GM21717 (cell line): ENCODE data around the gene PPIL3.

Experiments
- ATAC-seq: cut with Tn5 transposase; IDR thresholded peaks from one replicate; pipeline ENCODE4 v1.9.1; 2021; ENCODE audit warnings: mild to moderate bottlenecking, moderate library complexity; ENCODE audit not compliant: unreplicated experiment

Gene PPIL3

GRCh38 chr2:200861617-200862155 is 27.2 kb downstream of the PPIL3 start:
- ATAC-seq, result no peak

DNA sequence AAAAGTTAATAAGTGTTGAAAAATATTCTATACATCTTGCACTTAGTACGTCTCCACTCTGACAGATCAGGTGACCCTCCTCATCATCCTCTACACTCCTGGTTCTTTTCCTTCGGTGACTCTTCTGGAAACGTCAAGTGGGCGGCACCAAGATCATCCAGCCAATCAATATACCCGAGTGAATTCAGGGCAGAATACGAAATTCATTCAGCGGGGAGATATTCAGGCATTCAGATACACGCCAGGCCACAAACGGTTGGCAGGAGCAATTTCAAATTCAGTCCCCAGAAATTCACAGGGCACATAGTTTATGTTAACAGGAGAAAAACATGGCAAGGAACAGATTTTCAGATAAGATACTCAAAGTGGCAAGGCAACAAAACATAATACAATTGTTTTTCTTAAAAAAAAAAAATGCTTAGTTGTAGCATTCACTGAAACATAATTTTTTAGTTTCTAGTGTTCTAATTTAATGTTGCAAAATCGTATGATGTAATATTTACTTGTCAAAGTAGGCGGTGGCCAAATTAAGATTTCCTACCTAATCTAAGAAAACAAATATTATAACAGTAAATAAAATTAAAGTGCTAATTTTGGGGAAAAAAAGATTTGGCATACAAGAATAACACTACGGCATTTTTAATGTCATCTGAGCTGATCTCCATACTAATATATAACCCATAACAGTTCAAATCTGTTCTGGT is 28.6 kb downstream of the PPIL3 start:
- no peak for ATAC-seq

DNA sequence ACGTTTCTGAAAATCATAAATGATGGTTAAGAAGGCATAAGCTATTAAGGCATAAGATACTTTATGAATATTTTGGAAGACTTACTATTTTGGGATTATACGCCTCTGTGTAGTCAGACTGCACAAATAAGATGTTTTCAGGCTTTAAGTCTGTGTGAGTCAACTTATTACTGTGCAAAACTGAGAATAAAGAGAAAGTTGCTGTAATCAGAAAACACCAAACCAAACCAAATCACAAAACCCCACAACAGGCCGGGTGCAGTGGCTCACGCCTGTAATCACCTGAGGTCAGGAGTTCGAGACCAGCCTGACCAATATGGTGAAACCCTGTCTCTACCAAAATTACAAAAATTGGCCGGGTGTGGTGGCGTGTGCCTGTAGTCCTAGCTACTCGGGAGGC is 32.1 kb downstream of the PPIL3 start:
- ATAC-seq, result no peak

- no peak for ATAC-seq
Observed at GRCh38 chr2:200852605-200853004, 36.3 kb downstream of the PPIL3 start.

- ATAC-seq, result no peak
Observed at GRCh38 chr2:200851398-200852248, 37.3 kb downstream of the PPIL3 start.

DNA sequence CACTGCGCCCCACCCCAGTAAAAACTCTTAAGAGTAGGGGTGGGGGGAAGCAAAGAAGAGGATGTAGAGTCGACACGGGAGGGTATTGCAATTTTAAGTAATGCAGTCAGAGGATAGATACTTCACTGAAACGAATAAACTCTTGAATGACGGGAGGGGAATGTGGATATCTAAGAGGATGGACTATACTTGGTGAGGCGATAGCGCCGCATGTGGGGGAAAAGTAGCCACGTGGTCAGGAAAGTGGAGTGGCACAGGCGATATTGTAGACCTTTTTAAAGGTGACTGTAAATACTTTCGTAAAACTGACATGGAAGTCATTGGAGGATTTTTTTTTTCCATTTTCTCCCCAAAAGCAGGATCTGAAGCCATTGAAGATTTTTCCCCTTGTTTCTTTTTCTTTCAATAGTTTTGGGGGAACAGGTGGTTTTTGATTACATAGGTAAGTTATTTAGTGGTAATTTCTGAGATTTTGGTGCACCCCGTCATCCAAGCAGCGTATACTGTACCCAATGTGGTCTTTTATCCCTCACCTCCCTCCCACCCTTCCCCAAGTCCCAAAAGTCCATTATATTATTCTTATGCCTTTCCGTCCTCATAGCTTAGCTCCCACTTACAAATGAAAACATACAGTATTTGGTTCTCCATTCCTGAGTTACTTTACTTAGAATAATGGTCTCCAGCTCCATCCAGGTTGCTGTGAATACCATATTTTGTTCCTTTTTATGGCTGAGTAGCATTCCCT is 38.2 kb downstream of the PPIL3 start:
- ATAC-seq, result no peak

DNA sequence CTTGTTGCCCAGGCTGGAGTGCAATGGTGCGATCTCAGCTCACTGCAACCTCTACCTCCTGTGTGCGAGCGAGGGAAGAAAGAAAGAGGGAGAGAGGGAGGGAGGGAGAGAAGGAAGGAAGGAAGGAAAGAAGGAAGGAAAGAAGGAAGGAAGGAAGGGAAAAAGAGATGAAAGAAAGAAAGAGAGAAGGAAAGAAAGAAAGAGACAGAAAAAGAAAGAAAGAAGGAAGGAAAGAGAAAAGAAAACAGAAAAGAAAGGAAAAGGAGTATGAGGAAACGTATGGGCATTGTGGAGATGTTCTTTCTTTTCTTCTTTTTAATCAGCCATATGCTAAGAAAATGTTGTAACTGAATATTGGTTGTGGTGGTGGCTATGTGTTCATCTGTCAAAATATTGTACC is 40.9 kb downstream of the PPIL3 start:
- no peak for ATAC-seq

- no peak for ATAC-seq
Observed at GRCh38 chr2:200847269-200847668, 41.6 kb downstream of the PPIL3 start.

GRCh38 chr2:200845669-200846325 is 43.1 kb downstream of the PPIL3 start:
- no peak for ATAC-seq

GRCh38 chr2:200845194-200845593 is 43.7 kb downstream of the PPIL3 start:
- no peak for ATAC-seq

DNA sequence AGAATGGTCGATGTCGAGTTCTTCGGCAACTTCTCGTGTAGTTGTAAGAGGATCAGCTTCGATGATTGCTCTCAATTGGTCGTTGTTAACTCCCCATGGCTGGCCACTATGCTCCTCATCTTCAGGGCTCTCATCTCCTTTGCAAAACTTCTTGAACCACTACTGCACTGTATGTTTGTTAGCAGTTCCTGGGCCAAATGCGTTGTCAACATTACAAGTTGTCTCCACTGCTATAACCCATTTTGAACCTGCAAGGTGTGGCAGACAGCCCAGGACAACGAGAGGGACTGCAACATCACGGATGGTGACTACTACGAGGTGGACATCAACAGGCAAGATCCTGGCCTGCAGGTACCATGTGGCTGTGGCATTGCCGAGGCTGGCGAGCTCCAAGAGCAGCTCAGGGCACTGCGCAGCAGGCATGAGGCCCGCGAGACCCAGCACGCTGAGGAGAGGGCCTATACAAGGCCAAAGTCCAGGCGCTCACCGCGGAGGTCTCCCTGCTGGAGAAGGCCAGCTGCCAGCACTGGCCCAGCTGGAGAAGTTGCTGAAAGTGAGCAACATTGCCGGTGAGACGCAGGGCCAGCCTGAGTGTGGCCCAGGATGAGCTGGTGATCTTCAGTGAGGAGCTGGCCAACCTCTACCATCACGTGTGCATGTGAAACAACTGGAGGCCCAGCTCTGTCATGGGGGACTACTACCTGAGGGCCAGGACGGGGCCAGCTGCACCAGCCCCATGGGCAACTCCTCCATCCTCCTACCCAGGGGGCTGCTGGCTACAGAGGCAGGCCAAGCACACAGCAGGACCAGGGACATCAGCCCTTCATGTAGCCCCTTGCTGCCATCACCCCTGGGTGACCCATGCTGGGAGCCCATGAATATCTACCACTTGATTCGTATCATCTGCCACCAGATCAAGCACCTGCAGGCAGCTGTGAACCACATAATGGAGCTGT is 44.6 kb downstream of the PPIL3 start:
- no peak for ATAC-seq

- ATAC-seq, result no peak
Observed at GRCh38 chr2:200839513-200839912, 49.4 kb downstream of the PPIL3 start.

- ATAC-seq, result no peak
Observed at GRCh38 chr2:200834701-200835100, 54.2 kb downstream of the PPIL3 start.

DNA sequence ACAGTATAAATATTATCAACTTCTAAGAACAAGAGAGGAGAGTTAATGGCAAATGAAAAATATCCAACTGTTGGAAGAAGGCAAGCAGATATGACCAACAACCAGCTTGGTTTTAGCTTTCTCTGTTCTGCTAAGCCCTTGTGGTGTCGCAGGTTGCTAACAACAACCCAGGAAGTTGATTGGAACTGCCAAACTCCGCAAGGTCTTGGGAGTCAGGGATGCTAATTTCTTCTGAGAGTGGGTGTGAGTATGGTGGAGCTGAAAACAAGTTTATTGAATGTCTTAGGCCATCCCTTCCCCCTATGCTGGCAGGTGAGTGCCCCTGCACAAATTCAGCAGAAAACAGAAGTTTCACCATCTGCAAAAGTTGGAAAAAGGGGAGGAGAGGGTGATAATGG is 59.6 kb downstream of the PPIL3 start:
- ATAC-seq, result no peak

- ATAC-seq, result no peak
Observed at GRCh38 chr2:200828572-200829257, 60.2 kb downstream of the PPIL3 start.

DNA sequence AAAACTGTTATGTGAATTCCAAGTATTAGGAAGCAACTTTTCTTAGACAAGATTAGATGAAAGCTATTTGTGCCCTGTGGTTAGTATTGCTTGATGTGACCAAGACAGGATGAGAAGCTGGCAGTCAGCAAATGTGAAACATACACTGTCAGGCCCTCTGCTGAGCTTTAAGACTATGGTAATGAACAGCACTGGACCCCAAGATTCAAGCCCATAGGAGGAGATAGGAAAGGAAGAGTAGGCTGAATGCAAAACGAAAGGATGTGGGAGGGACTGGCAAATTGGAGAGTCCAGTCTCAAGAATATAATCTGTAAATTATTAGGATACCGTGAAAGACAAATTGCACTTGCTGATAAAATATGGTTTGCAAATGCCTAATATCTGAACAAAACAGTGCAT is 60.8 kb downstream of the PPIL3 start:
- ATAC-seq, result no peak

GRCh38 chr2:200821686-200822245 is 67.1 kb downstream of the PPIL3 start:
- no peak for ATAC-seq
